ENCODE results near the gene CDC42BPA.

Gene CDC42BPA

GRCh38 chr1:226995365-226996332 lies 322.6 kb downstream of the CDC42BPA start:
- TF ChIP-seq, protein P1, sequence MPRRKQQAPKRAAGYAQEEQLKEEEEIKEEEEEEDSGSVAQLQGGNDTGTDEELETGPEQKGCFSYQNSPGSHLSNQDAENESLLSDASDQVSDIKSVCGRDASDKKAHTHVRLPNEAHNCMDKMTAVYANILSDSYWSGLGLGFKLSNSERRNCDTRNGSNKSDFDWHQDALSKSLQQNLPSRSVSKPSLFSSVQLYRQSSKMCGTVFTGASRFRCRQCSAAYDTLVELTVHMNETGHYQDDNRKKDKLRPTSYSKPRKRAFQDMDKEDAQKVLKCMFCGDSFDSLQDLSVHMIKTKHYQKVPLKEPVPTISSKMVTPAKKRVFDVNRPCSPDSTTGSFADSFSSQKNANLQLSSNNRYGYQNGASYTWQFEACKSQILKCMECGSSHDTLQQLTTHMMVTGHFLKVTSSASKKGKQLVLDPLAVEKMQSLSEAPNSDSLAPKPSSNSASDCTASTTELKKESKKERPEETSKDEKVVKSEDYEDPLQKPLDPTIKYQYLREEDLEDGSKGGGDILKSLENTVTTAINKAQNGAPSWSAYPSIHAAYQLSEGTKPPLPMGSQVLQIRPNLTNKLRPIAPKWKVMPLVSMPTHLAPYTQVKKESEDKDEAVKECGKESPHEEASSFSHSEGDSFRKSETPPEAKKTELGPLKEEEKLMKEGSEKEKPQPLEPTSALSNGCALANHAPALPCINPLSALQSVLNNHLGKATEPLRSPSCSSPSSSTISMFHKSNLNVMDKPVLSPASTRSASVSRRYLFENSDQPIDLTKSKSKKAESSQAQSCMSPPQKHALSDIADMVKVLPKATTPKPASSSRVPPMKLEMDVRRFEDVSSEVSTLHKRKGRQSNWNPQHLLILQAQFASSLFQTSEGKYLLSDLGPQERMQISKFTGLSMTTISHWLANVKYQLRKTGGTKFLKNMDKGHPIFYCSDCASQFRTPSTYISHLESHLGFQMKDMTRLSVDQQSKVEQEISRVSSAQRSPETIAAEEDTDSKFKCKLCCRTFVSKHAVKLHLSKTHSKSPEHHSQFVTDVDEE (CRISPR knock-in tag; IDR thresholded peaks at IDR 0.05): no peak
- TF ChIP-seq ZFP3 (CRISPR knock-in tag; IDR thresholded peaks at IDR 0.05): no peak
- no peak for TF ChIP-seq ZC3H10 (CRISPR knock-in tag; IDR thresholded peaks at IDR 0.05)
- TF ChIP-seq, protein P2, sequence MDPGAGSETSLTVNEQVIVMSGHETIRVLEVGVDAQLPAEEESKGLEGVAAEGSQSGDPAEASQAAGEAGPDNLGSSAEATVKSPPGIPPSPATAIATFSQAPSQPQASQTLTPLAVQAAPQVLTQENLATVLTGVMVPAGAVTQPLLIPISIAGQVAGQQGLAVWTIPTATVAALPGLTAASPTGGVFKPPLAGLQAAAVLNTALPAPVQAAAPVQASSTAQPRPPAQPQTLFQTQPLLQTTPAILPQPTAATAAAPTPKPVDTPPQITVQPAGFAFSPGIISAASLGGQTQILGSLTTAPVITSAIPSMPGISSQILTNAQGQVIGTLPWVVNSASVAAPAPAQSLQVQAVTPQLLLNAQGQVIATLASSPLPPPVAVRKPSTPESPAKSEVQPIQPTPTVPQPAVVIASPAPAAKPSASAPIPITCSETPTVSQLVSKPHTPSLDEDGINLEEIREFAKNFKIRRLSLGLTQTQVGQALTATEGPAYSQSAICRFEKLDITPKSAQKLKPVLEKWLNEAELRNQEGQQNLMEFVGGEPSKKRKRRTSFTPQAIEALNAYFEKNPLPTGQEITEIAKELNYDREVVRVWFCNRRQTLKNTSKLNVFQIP (CRISPR knock-in tag; IDR thresholded peaks at IDR 0.05; ENCODE audit: borderline replicate concordance, low read depth): no peak
- TF ChIP-seq RARB (CRISPR knock-in tag; IDR thresholded peaks at IDR 0.05): no peak
- TF ChIP-seq ESRRG (CRISPR knock-in tag; IDR thresholded peaks at IDR 0.05): no peak
- TF ChIP-seq GLIS3 (CRISPR knock-in tag; IDR thresholded peaks at IDR 0.05): no peak
- no peak for ATAC-seq

DNA sequence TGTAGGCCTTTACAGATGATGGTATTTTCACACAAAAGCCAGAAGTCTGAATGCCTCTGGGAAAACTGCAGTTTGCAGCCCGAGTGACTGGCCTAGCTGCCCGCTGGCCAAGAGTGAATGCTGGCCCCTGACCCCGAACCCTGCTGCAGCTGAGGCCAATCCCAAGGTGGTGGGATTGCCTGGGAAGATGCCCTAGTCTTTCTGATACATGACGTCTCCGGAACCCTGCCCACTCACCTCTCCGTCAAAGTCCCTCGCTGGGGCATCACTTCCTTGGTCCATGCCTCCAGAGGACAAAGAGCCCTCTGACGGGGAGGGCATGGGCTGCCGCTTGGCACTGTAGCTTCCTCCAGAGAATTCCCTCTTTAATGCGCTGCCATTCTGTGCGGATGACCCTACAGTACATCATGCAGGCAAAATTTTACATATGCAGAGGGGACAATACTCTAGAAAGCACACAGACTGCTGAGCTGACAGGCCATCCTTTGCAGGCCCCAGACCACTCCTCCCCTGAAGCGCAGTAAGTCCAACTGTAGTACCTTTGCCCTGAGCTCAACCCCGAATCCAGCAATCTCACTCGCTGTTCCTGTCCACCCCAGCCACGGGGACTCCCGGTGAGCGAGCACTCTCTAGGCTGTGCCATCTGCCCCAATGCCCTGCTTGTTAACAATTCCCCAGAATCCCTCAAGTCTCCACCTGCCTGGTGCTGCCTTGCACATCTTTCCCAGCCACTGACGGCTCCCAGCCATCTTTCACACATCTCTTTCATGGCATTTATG lies 323.5 kb downstream of the CDC42BPA start:
- TF ChIP-seq ZFP3 (CRISPR knock-in tag; IDR thresholded peaks at IDR 0.05): no peak
- TF ChIP-seq TCF4 (CRISPR knock-in tag; IDR thresholded peaks at IDR 0.05; ENCODE audit: borderline replicate concordance): no peak
- no peak for TF ChIP-seq CSRNP3 (CRISPR knock-in tag; IDR thresholded peaks at IDR 0.05)
- TF ChIP-seq ZNF70 (CRISPR knock-in tag; IDR thresholded peaks at IDR 0.05): no peak
- no peak for TF ChIP-seq CSDC2 (CRISPR knock-in tag; IDR thresholded peaks at IDR 0.05)
- TF ChIP-seq ISL1 (CRISPR knock-in tag; IDR thresholded peaks at IDR 0.05): no peak
- TF ChIP-seq PPARA (CRISPR knock-in tag; IDR thresholded peaks at IDR 0.05; ENCODE audit: borderline replicate concordance): no peak
- peak; percentile 17 for ATAC-seq

GRCh38 chr1:226993814-226994585 lies 324.3 kb downstream of the CDC42BPA start:
- no peak; the same call in 2 of the 3 replicates for ATAC-seq

More at GRCh38 chr1:226993814-226994585, 324.3 kb downstream of the CDC42BPA start:
- TF ChIP-seq PPARA (CRISPR knock-in tag; IDR thresholded peaks at IDR 0.05; ENCODE audit: borderline replicate concordance): no peak
- TF ChIP-seq BACH2 (CRISPR knock-in tag; IDR thresholded peaks at IDR 0.05; ENCODE audit: borderline replicate concordance): no peak
- no peak for TF ChIP-seq ZNF70 (CRISPR knock-in tag; IDR thresholded peaks at IDR 0.05)
- no peak for TF ChIP-seq CSRNP3 (CRISPR knock-in tag; IDR thresholded peaks at IDR 0.05)
- no peak for TF ChIP-seq GLIS3 (CRISPR knock-in tag; IDR thresholded peaks at IDR 0.05)
- TF ChIP-seq, protein P2 (CRISPR knock-in tag; IDR thresholded peaks at IDR 0.05; ENCODE audit: borderline replicate concordance, low read depth): no peak
- no peak for TF ChIP-seq RARB (CRISPR knock-in tag; IDR thresholded peaks at IDR 0.05)
